CD4-positive, alpha-beta memory T cell (primary cell): ENCODE results near the gene ACRV1. TPM values are rescaled to one million over a fixed set of nuclear protein-coding genes. Genes with fewer than 3 reads are reported as not detected.

Experiments used
- CTCF ChIA-PET: fragments of 350-600 bp; sonication (Branson Sonifier 250); formaldehyde crosslinking; loops from one replicate; lab custom pipeline; 2021; ENCODE audit warnings: inconsistent platforms; ENCODE audit not compliant: partially characterized antibody; lab: Charles Lee
- POLR2A ChIA-PET: fragments of 350-600 bp; sonication (Branson Sonifier 250); formaldehyde crosslinking; loops from one replicate; lab custom pipeline; 2021; ENCODE audit not compliant: partially characterized antibody; lab: Charles Lee
- DNase-seq, 5 donors: peaks; one replicate each; pipeline versions ENCODE4 v3.0.0 to v3.0.0-alpha.2; 2020 to 2022; ENCODE audit warnings: mixed read lengths in 1 of 5
- H3K27ac ChIP-seq: one replicate; pipeline ENCODE4 v1.7.0; 2013; ENCODE audit warnings: low read depth, low read length
- H3K27me3 ChIP-seq: 2 replicates; pipeline ENCODE4 v1.7.0; 2013; ENCODE audit warnings: mild to moderate bottlenecking, low read length, moderate library complexity; ENCODE audit not compliant: insufficient read depth
- H3K36me3 ChIP-seq: 2 replicates; pipeline ENCODE4 v1.7.0; 2013; ENCODE audit warnings: mild to moderate bottlenecking, low read length, moderate library complexity; ENCODE audit not compliant: insufficient read depth
- H3K4me1 ChIP-seq: 2 replicates; pipeline ENCODE4 v1.7.0; 2013; ENCODE audit warnings: mild to moderate bottlenecking, low read length, moderate library complexity; ENCODE audit not compliant: insufficient read depth
- H3K4me3 ChIP-seq, 2 donors: one replicate each; pipeline ENCODE4 v1.7.0; 2013; ENCODE audit warnings: low read length in 2 of 2, mild to moderate bottlenecking in 1 of 2
- H3K9me3 ChIP-seq, 2 donors: one replicate each; pipeline ENCODE4 v1.7.0; 2013; ENCODE audit warnings: low read length in 2 of 2, control low read depth in 1 of 2; ENCODE audit not compliant: control insufficient read depth in 1 of 2
- H3K27ac Mint-ChIP-seq, 7 donors: one replicate each; pipeline ENCODE4 v1.8.0; 2020 to 2021; ENCODE audit warnings: mixed read lengths in 7 of 7, mild to moderate bottlenecking in 6 of 7, inconsistent platforms in 3 of 7, moderate library complexity in 3 of 7
- H3K27me3 Mint-ChIP-seq, 2 donors: one replicate each; pipeline ENCODE4 v1.8.0; 2020 to 2021; ENCODE audit warnings: mixed read lengths in 2 of 2
- H3K36me3 Mint-ChIP-seq, 2 donors: one replicate each; pipeline ENCODE4 v1.8.0; 2020 to 2021; ENCODE audit warnings: mixed read lengths in 2 of 2, inconsistent platforms in 1 of 2, mild to moderate bottlenecking in 1 of 2
- H3K4me1 Mint-ChIP-seq, 4 donors: one replicate each; pipeline ENCODE4 v1.8.0; 2020 to 2021; ENCODE audit warnings: mixed read lengths in 4 of 4, mild to moderate bottlenecking in 1 of 4
- H3K4me3 Mint-ChIP-seq, 8 donors: one replicate each; pipeline ENCODE4 v1.8.0; 2020 to 2021; ENCODE audit warnings: mixed read lengths in 8 of 8, mild to moderate bottlenecking in 7 of 8, moderate library complexity in 6 of 8, inconsistent platforms in 3 of 8
- H3K9me3 Mint-ChIP-seq, 8 donors: one replicate each; pipeline ENCODE4 v1.8.0; 2020 to 2021; ENCODE audit warnings: mixed read lengths in 8 of 8, mild to moderate bottlenecking in 5 of 8, inconsistent platforms in 3 of 8, moderate library complexity in 1 of 8
- intact Hi-C: fragments of 100-400 bp; cut with micrococcal nuclease; formaldehyde crosslinking; loops from one replicate; pipeline ENCODE4 v1.15.1; 2023
- polyA plus RNA-seq, 2 donors: library from polyadenylated mRNA; unstranded; fragments of 300-500 nt; fragmentation: Illumina TruSeq; gene quantifications; one replicate each; pipeline ENCODE4 v1.2.3, GENCODE V29; 2021
- total RNA-seq, 2 experiments: library from RNA; stranded (reverse); gene quantifications; one replicate each; pipeline ENCODE4 v1.2.3, GENCODE V29; 2021

Gene ACRV1
- total and polyA plus RNA-seq, 4 experiments from 2014 or later: not detected

- no peak overlapping the region for H3K27ac Mint-ChIP-seq
- no peak for DNase-seq
- POLR2A ChIA-PET: no interaction called here
- Histone ChIP-seq H3K36me3 (no peaks in the 10 kb centered on the region), H3K4me1 (no peaks in the 10 kb centered on the region), H3K27me3 (no peaks in the 10 kb centered on the region), H3K9me3 (no peaks in the 10 kb centered on the region), H3K4me3 (no peak overlapping the region), H3K27ac (no peak overlapping the region)
- H3K4me1 Mint-ChIP-seq: no peaks in the 10 kb centered on the region
- no peaks in the 10 kb centered on the region for H3K36me3 Mint-ChIP-seq
- CTCF ChIA-PET: no interaction called here
- H3K27me3 Mint-ChIP-seq: peaks cover 5 to 14% of the 10 kb centered on the region in 2 donors
- intact Hi-C loops: no loop called here
- H3K4me3 Mint-ChIP-seq: no peak overlapping the region
- no peaks in the 10 kb centered on the region for H3K9me3 Mint-ChIP-seq
These were observed 14.3 kb upstream of the ACRV1 start for GRCh38 chr11:125694951-125695350.

- Histone ChIP-seq H3K4me1 (no peaks in the 10 kb centered on the region), H3K27ac (no peak overlapping the region), H3K4me3 (no peak overlapping the region), H3K27me3 (no peaks in the 10 kb centered on the region), H3K36me3 (no peaks in the 10 kb centered on the region), H3K9me3 (no peaks in the 10 kb centered on the region)
- ChIA-PET POLR2A (no interaction called here), CTCF (no interaction called here)
- H3K36me3 Mint-ChIP-seq: no peaks in the 10 kb centered on the region
- no peak for DNase-seq
- no peak overlapping the region for H3K27ac Mint-ChIP-seq
- H3K4me1 Mint-ChIP-seq: no peaks in the 10 kb centered on the region
- intact Hi-C loops: no loop called here
- peaks cover 2 to 3% of the 10 kb centered on the region in 2 donors for H3K27me3 Mint-ChIP-seq
- H3K9me3 Mint-ChIP-seq: no peaks in the 10 kb centered on the region
- no peak overlapping the region for H3K4me3 Mint-ChIP-seq
These were observed 12.2 kb upstream of the ACRV1 start for GRCh38 chr11:125692887-125693286.

GRCh38 chr11:125690006-125690405, 9.4 kb upstream of the ACRV1 start:
- Histone ChIP-seq H3K36me3 (no peaks in the 10 kb centered on the region), H3K9me3 (no peaks in the 10 kb centered on the region), H3K4me1 (no peaks in the 10 kb centered on the region), H3K4me3 (no peak overlapping the region), H3K27me3 (no peaks in the 10 kb centered on the region), H3K27ac (no peak overlapping the region)
- ChIA-PET CTCF (no interaction called here), POLR2A (no interaction called here)
- H3K9me3 Mint-ChIP-seq: no peaks in the 10 kb centered on the region
- no peaks in the 10 kb centered on the region for H3K36me3 Mint-ChIP-seq
- no peak overlapping the region for H3K27ac Mint-ChIP-seq
- peaks cover 0 to 3% of the 10 kb centered on the region in 2 donors for H3K27me3 Mint-ChIP-seq
- no peaks in the 10 kb centered on the region for H3K4me1 Mint-ChIP-seq
- intact Hi-C loops: no loop called here
- DNase-seq: no peak
- H3K4me3 Mint-ChIP-seq: no peak overlapping the region

- ChIA-PET POLR2A (no interaction called here), CTCF (no interaction called here)
- Mint-ChIP-seq H3K36me3 (no peaks in the 10 kb centered on the region), H3K4me3 (no peak overlapping the region), H3K27me3 (no peaks in the 10 kb centered on the region), H3K27ac (no peak overlapping the region), H3K9me3 (no peaks in the 10 kb centered on the region), H3K4me1 (no peaks in the 10 kb centered on the region)
- H3K27me3 ChIP-seq: no peaks in the 10 kb centered on the region
- H3K4me1 ChIP-seq: no peaks in the 10 kb centered on the region
- no peak overlapping the region for H3K27ac ChIP-seq
- DNase-seq: no peak
- intact Hi-C loops: no loop called here
- H3K4me3 ChIP-seq: no peak overlapping the region
- no peaks in the 10 kb centered on the region for H3K9me3 ChIP-seq
- no peaks in the 10 kb centered on the region for H3K36me3 ChIP-seq
These were observed 8.7 kb upstream of the ACRV1 start for GRCh38 chr11:125689274-125689859.

- H3K27me3 ChIP-seq: no peaks in the 10 kb centered on the region
- Mint-ChIP-seq H3K4me3 (no peak overlapping the region), H3K27ac (no peak overlapping the region), H3K4me1 (no peaks in the 10 kb centered on the region), H3K27me3 (no peaks in the 10 kb centered on the region), H3K36me3 (no peaks in the 10 kb centered on the region), H3K9me3 (no peaks in the 10 kb centered on the region)
- H3K36me3 ChIP-seq: no peaks in the 10 kb centered on the region
- intact Hi-C loops: no loop called here
- no peak overlapping the region for H3K27ac ChIP-seq
- H3K4me1 ChIP-seq: no peaks in the 10 kb centered on the region
- POLR2A ChIA-PET: no interaction called here
- CTCF ChIA-PET: no interaction called here
- DNase-seq: no peak
- no peak overlapping the region for H3K4me3 ChIP-seq
- H3K9me3 ChIP-seq: no peaks in the 10 kb centered on the region
These were observed 8.0 kb upstream of the ACRV1 start for GRCh38 chr11:125688632-125689031.

GRCh38 chr11:125688066-125688465, 7.4 kb upstream of the ACRV1 start:
- intact Hi-C loops: no loop called here
- Mint-ChIP-seq H3K36me3 (no peaks in the 10 kb centered on the region), H3K27ac (no peak overlapping the region), H3K27me3 (no peaks in the 10 kb centered on the region), H3K4me3 (no peak overlapping the region), H3K9me3 (no peaks in the 10 kb centered on the region), H3K4me1 (no peaks in the 10 kb centered on the region)
- Histone ChIP-seq H3K36me3 (no peaks in the 10 kb centered on the region), H3K27ac (no peak overlapping the region), H3K4me3 (no peak overlapping the region), H3K27me3 (no peaks in the 10 kb centered on the region), H3K9me3 (no peaks in the 10 kb centered on the region), H3K4me1 (no peaks in the 10 kb centered on the region)
- DNase-seq: no peak
- POLR2A ChIA-PET: no interaction called here
- CTCF ChIA-PET: no interaction called here

- Histone ChIP-seq H3K4me1 (no peaks in the 10 kb centered on the region), H3K27me3 (no peaks in the 10 kb centered on the region), H3K27ac (no peak overlapping the region), H3K9me3 (no peaks in the 10 kb centered on the region), H3K4me3 (no peak overlapping the region), H3K36me3 (no peaks in the 10 kb centered on the region)
- Mint-ChIP-seq H3K4me3 (no peak overlapping the region), H3K36me3 (no peaks in the 10 kb centered on the region), H3K27me3 (no peaks in the 10 kb centered on the region), H3K9me3 (no peaks in the 10 kb centered on the region), H3K4me1 (no peaks in the 10 kb centered on the region), H3K27ac (no peak overlapping the region)
- CTCF ChIA-PET: no interaction called here
- intact Hi-C loops: no loop called here
- POLR2A ChIA-PET: no interaction called here
- no peak for DNase-seq
These were observed 4.6 kb upstream of the ACRV1 start for GRCh38 chr11:125685228-125685627.

- POLR2A ChIA-PET: no interaction called here
- no peaks in the 10 kb centered on the region for H3K36me3 ChIP-seq
- CTCF ChIA-PET: interaction anchor here (1.3 kb wide), 1 partner anchor 112 kb away, joined by 3 read pairs; no protein-coding TSS in a partner anchor
- Mint-ChIP-seq H3K27me3 (no peaks in the 10 kb centered on the region), H3K36me3 (no peaks in the 10 kb centered on the region), H3K4me3 (no peak overlapping the region), H3K4me1 (no peaks in the 10 kb centered on the region), H3K9me3 (no peaks in the 10 kb centered on the region), H3K27ac (no peak overlapping the region)
- no peaks in the 10 kb centered on the region for H3K27me3 ChIP-seq
- H3K9me3 ChIP-seq: no peaks in the 10 kb centered on the region
- no peak overlapping the region for H3K27ac ChIP-seq
- intact Hi-C loops: no loop called here
- no peaks in the 10 kb centered on the region for H3K4me1 ChIP-seq
- DNase-seq: no peak
- H3K4me3 ChIP-seq: no peak overlapping the region
These were observed 810 bp downstream of the ACRV1 start for GRCh38 chr11:125679837-125680236.
